ENCODE measurements around the gene EFTUD2. TPM values are rescaled to one million over a fixed set of nuclear protein-coding genes. Genes with fewer than 3 reads are reported as not detected.

The EFTUD2 gene
- total and polyA plus RNA-seq, 2 of the 13 experiments (the other 11 are each of a cell fraction or from before 2014, with no cell fraction given), result 111 to 137 TPM

- no peak for TF ChIP-seq SRSF4 (IDR thresholded peaks at IDR 0.05; ENCODE audit: low read depth, low read length, poor library complexity, severe bottlenecking)
- TF ChIP-seq ZNF75D (CRISPR knock-in tag; IDR thresholded peaks at IDR 0.05; ENCODE audit: borderline replicate concordance), result no peak
- no peak for TF ChIP-seq ZNF460 (CRISPR knock-in tag; IDR thresholded peaks at IDR 0.05; ENCODE audit: borderline replicate concordance)
- no peak for TF ChIP-seq ZFP36L2 (CRISPR knock-in tag; IDR thresholded peaks at IDR 0.05)
- TF ChIP-seq ZNF432 (CRISPR knock-in tag; IDR thresholded peaks at IDR 0.05; ENCODE audit: borderline replicate concordance), result no peak
- TF ChIP-seq PTBP1 (IDR thresholded peaks at IDR 0.05; ENCODE audit: low read depth, low read length, poor library complexity, severe bottlenecking), result no peak
- no peak for TF ChIP-seq SSRP1 (CRISPR knock-in tag; IDR thresholded peaks at IDR 0.05)
- TF ChIP-seq RNF2 (conservative IDR thresholded peaks at IDR 0.05; ENCODE audit: low read depth), result no peak
- TF ChIP-seq ZNF549 (CRISPR knock-in tag; IDR thresholded peaks at IDR 0.05), result no peak
- no peak for TF ChIP-seq PCBP2 (optimal IDR thresholded peaks at IDR 0.05; ENCODE audit: low read depth, low read length, poor library complexity, severe bottlenecking)
- no peak for TF ChIP-seq ZNF724P (CRISPR knock-in tag; IDR thresholded peaks at IDR 0.05; ENCODE audit: borderline replicate concordance)
- no peak for TF ChIP-seq ZBTB37 (CRISPR knock-in tag; IDR thresholded peaks at IDR 0.05)
- TF ChIP-seq THAP11 (CRISPR knock-in tag; IDR thresholded peaks at IDR 0.05), result no peak
These were observed 19.2 kb downstream of the EFTUD2 start (continued) for GRCh38 chr17:44880062-44880461.

DNA sequence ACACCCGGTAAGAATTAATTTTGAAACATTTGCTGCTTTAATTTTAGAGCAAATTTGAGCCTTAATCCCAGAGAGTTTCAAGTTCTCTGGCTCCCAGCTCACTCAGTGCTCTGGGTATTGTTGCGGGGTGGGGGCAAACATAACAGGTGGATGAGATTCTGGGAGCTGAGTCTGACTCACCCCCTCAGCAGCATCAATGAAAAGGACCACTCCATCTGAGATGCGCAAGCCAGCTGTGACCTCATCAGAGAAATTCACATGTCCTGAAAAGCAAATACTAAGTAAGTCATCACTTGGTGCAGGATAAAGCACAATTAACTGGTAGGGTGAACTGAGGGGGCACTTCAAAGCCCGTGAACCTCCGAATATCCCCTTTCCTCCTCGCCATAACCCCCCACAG lies 19.9 kb downstream of the EFTUD2 start:
- ATAC-seq, result no peak
- no peak overlapping the region for H3K4me2 ChIP-seq (ENCODE audit: low read depth, low read length)
- no peaks in the 10 kb centered on the region for H3K27me3 ChIP-seq (ENCODE audit: control insufficient read depth in 1 of 2, insufficient read depth in 2 of 2, low read length in 2 of 2)
- CTCF ChIA-PET (ENCODE audit: low intra/inter-chr PET ratio, low total read pairs), result interaction anchor here (1.7 to 1.8 kb wide), 2 partner anchors 100 to 104 kb away, joined by 13 to 25 read pairs; no protein-coding TSS in a partner anchor
- no peaks in the 10 kb centered on the region for H4K20me1 ChIP-seq (ENCODE audit: insufficient read depth, low read length)
- H2AFZ ChIP-seq (ENCODE audit: low read length), result no peak overlapping the region
- H3K36me3 ChIP-seq (replicated peaks in 1 of 2; ENCODE audit: control insufficient read depth in 1 of 2, insufficient read depth in 2 of 2, low read length in 2 of 2), result peaks cover 42 to 90% of the 10 kb centered on the region in 2 experiments
- in situ Hi-C loops (cut with HindIII; ENCODE audit: extremely low pct_ligation_motif_present, low pct_unique_long_range_greater_than_20kb), result no loop called here
- no peak overlapping the region for H3K4me3 ChIP-seq (replicated peaks in 1 of 3; ENCODE audit: insufficient read depth in 1 of 3, low read depth in 2 of 3, low read length in 3 of 3)
- H3K9me3 ChIP-seq (ENCODE audit: low read length), result no peaks in the 10 kb centered on the region
- H3K79me2 ChIP-seq (ENCODE audit: insufficient read depth, low read length), result no peaks in the 10 kb centered on the region
- FAIRE-seq, result no peak
- H3K9ac ChIP-seq (ENCODE audit: insufficient read depth, low read depth, low read length), result no peak overlapping the region
- DNase-seq (ENCODE audit: low spot score), result no peak
- H3K27ac ChIP-seq (ENCODE audit: extremely low read length, insufficient read depth, low read length), result no peak overlapping the region
- intact Hi-C loops (cut with micrococcal nuclease; ENCODE audit: unreplicated experiment), result no loop called here
- POLR2A ChIA-PET, result interaction anchor here (1.6 kb wide), 1 partner anchor 19 kb away, joined by 4 read pairs; the partner anchor contains the start of gene EFTUD2
- no peaks in the 10 kb centered on the region for H3K4me1 ChIP-seq (ENCODE audit: insufficient read depth, low read length)
- 93% methylated on average over 6 of the region's 6 CpGs for WGBS (ENCODE audit: low lambda C conversion rate)
- no TSS peak for BruUV-seq (replicated peaks)
- TF ChIP-seq SP1 (IDR thresholded peaks at IDR 0.05), result no peak
- no peak for TF ChIP-seq SP1 (CRISPR knock-in tag; IDR thresholded peaks at IDR 0.05)
- no peak for TF ChIP-seq ZNF101 (CRISPR knock-in tag; IDR thresholded peaks at IDR 0.05; ENCODE audit: borderline replicate concordance, low read depth)
- TF ChIP-seq ASH2L (IDR thresholded peaks at IDR 0.05; ENCODE audit: insufficient read length, low read depth, low read length), result no peak
- TF ChIP-seq ZC3H13 (CRISPR knock-in tag; IDR thresholded peaks at IDR 0.05), result no peak
- no peak for TF ChIP-seq ZFP36L2 (CRISPR knock-in tag; IDR thresholded peaks at IDR 0.05)
- TF ChIP-seq KDM2A (CRISPR knock-in tag; IDR thresholded peaks at IDR 0.05; ENCODE audit: borderline replicate concordance, low read depth), result no peak
- TF ChIP-seq, protein P1, sequence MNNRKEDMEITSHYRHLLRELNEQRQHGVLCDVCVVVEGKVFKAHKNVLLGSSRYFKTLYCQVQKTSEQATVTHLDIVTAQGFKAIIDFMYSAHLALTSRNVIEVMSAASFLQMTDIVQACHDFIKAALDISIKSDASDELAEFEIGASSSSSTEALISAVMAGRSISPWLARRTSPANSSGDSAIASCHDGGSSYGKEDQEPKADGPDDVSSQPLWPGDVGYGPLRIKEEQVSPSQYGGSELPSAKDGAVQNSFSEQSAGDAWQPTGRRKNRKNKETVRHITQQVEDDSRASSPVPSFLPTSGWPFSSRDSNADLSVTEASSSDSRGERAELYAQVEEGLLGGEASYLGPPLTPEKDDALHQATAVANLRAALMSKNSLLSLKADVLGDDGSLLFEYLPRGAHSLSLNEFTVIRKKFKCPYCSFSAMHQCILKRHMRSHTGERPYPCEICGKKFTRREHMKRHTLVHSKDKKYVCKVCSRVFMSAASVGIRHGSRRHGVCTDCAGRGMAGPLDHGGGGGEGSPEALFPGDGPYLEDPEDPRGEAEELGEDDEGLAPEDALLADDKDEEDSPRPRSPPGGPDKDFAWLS (CRISPR knock-in tag; IDR thresholded peaks at IDR 0.05; ENCODE audit: borderline replicate concordance), result no peak
- TF ChIP-seq, protein P2, sequence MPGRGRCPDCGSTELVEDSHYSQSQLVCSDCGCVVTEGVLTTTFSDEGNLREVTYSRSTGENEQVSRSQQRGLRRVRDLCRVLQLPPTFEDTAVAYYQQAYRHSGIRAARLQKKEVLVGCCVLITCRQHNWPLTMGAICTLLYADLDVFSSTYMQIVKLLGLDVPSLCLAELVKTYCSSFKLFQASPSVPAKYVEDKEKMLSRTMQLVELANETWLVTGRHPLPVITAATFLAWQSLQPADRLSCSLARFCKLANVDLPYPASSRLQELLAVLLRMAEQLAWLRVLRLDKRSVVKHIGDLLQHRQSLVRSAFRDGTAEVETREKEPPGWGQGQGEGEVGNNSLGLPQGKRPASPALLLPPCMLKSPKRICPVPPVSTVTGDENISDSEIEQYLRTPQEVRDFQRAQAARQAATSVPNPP (CRISPR knock-in tag; IDR thresholded peaks at IDR 0.05), result no peak
- no peak for TF ChIP-seq SAP130 (CRISPR knock-in tag; IDR thresholded peaks at IDR 0.05; ENCODE audit: low read depth)
